ENCODE results near the gene CCDC24.

Gene CCDC24

DNA sequence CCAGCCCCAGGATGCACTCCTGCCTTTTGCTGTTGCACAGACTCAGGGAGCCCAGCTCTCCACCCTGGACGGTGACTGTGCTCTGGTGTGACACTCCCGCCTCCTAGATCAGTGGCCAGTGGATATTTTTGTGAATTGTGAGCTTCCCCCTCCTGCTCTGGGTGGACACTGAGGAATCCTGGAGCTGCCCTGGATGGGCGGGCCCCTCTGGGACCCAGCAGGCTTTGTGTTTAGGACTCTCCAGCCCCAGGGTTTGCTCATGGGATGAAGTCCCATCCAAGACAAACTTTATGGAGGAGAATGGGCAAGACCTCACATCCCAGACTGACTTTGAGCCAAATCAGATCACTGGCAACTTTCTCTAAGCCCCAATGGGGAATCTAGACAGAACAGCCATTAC, 23.8 kb downstream of the CCDC24 start:
- Histone ChIP-seq H3K4me1 (ENCODE audit: control insufficient read depth, insufficient read depth, low read length) (no peaks in the 10 kb centered on the region), H3K9ac (ENCODE audit: low read length) (no peak overlapping the region), H3K27me3 (ENCODE audit: control insufficient read depth, insufficient read depth, low read length) (no peaks in the 10 kb centered on the region), H3K4me3 (ENCODE audit: low read length) (no peak overlapping the region), H3K27ac (ENCODE audit: low read depth, low read length) (no peak overlapping the region), H3K36me3 (ENCODE audit: control insufficient read depth, insufficient read depth, low read length) (no peaks in the 10 kb centered on the region)

DNA sequence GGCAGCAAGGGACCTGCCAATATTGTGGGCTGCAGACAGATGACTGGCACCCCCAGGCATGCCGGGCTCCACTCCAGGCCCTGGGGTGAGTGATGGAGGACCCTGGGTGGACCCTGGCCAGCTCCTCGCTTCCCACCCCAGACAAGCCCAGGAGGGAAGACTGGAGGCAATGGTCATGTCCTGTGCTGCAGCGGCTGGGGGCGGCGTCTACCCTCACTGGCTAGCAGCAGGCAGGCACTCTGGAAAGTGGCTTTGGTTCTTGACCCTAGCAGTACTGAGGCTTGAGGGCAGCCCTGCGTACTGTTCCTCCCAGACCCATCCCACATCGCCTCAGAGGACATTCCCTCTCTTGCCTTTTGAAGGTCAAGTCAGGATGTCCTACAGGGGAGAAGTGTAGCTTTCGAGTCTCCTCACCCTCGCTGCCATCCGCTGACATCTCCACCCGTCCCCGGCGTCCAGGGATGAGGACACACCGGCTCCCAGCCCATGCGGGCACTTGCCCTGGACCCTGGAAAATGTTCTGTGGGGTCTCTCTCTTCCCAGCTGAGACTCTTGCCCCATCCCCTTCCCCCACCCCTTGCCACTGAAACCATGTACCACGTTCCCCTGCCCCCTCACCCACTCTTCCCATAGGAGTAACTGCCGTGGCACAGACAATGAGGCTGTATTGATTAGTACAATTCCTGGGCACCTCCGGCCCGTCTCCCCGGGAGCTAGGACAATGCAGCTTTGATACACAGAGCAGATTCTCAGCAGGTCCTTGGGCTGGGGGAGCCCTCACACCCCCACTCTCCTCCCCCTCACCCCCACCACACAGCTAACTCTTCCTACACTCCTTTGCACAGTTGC, 24.9 kb downstream of the CCDC24 start:
- Histone ChIP-seq H3K4me3 (ENCODE audit: low read length) (no peak overlapping the region), H3K36me3 (ENCODE audit: control insufficient read depth, insufficient read depth, low read length) (no peaks in the 10 kb centered on the region), H3K27me3 (ENCODE audit: control insufficient read depth, insufficient read depth, low read length) (no peaks in the 10 kb centered on the region), H3K9ac (ENCODE audit: low read length) (no peak overlapping the region), H3K27ac (ENCODE audit: low read depth, low read length) (no peak overlapping the region), H3K4me1 (ENCODE audit: control insufficient read depth, insufficient read depth, low read length) (no peaks in the 10 kb centered on the region)

DNA sequence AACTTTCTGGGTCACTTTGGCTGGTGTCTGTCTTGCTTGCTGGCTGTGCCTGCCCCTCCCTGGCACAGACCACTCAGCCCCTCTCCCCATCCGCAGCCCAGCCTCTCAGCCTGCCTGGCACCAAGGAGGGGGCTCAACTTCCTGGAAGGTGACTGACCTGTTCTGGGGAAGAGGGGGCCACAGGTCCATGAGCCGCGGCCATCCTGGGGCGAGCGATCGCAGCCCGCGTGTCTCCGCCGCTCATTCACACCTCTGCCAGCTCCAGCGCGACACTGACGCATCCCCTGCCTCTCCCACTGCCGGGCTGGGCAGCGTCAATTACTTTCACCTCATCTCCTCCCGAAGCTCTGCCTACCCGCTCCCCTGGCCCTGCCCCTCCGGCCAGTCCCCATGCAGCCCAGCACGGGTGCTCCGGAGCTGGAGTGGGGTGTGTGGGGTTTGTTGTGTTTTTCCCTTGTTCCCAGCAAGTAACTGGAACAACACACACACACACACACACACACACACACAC, 25.5 kb downstream of the CCDC24 start:
- no peak overlapping the region for H3K9ac ChIP-seq (ENCODE audit: low read length)

DNA sequence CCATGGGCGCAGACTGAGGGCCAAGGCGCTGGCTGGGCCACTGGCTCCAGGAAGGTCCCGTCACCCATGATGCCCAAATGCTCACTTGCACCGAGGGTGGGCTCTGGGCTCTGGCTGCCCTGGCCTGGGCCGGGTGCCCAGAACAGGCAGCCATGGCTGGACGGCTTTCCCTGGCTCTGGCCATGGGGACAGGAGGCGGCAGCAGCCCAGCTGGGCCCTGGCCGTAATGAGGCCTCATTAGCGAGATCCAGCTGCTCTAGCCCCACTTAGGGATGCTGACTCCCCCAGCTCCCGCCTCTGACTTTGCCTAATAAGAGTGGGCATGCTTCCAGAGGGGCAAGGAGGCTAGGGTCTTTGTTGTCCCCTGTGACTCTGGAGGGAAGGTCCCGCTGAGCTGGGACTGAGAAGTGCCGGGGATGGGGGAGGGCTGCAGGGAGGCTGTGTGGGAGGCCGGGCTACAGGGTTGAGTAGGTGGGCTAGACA, 28.1 kb downstream of the CCDC24 start:
- no peak overlapping the region for H3K27ac ChIP-seq (ENCODE audit: low read depth, low read length)
- no peaks in the 10 kb centered on the region for H3K27me3 ChIP-seq (ENCODE audit: control insufficient read depth, insufficient read depth, low read length)
- no peak overlapping the region for H3K4me3 ChIP-seq (ENCODE audit: low read length)
- H3K9ac ChIP-seq (ENCODE audit: low read length): no peak overlapping the region
- no peaks in the 10 kb centered on the region for H3K36me3 ChIP-seq (ENCODE audit: control insufficient read depth, insufficient read depth, low read length)
- H3K4me1 ChIP-seq (ENCODE audit: control insufficient read depth, insufficient read depth, low read length): no peaks in the 10 kb centered on the region

More for the DNA sequence above, 25.5 kb downstream of the CCDC24 start:
- Histone ChIP-seq H3K4me3 (ENCODE audit: low read length) (no peak overlapping the region), H3K27ac (ENCODE audit: low read depth, low read length) (no peak overlapping the region), H3K27me3 (ENCODE audit: control insufficient read depth, insufficient read depth, low read length) (no peaks in the 10 kb centered on the region), H3K4me1 (ENCODE audit: control insufficient read depth, insufficient read depth, low read length) (no peaks in the 10 kb centered on the region), H3K36me3 (ENCODE audit: control insufficient read depth, insufficient read depth, low read length) (no peaks in the 10 kb centered on the region)

DNA sequence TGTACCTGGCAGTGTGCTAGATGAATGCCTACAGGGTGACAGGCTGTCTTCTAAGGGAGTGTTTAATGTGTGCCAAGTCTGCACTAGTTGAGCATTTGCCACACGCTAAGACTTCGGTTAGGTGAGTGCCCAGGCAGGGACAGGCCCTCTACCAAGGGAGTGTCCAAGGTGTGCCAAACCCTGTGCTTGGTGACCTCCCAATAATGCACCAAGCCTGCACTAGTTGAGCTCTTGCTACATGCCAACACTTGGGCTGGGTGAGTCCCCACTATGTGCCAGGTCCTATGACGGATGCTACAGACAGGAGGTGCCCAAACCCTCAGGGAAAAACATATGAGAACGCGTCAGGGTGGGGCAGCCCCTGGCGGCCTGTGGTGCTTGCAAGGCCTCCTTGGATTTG, 29.1 kb downstream of the CCDC24 start:
- H3K4me3 ChIP-seq (ENCODE audit: low read length): no peak overlapping the region
- H3K36me3 ChIP-seq (ENCODE audit: control insufficient read depth, insufficient read depth, low read length): no peaks in the 10 kb centered on the region
- no peaks in the 10 kb centered on the region for H3K4me1 ChIP-seq (ENCODE audit: control insufficient read depth, insufficient read depth, low read length)
- no peaks in the 10 kb centered on the region for H3K27me3 ChIP-seq (ENCODE audit: control insufficient read depth, insufficient read depth, low read length)
- no peak overlapping the region for H3K27ac ChIP-seq (ENCODE audit: low read depth, low read length)
- no peak overlapping the region for H3K9ac ChIP-seq (ENCODE audit: low read length)

DNA sequence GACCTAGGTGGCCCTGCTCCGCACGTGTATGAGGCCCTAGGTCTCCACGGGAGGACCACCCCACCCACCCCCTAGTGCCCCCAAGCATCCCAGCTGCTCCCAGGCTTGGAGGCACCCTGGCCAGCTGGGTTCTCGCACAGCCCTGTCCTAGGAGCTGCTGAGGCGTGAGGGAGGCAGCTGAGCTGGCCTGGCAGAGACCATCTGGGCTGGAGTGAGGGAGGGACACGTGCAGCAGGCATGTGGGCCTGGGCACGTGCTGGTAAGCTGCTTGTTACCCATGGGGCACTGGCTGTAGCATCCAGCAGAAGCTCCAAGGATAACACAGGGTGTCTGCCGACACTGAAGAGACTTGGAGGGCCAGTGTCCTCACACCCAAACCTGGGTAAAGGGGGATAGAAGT, 29.8 kb downstream of the CCDC24 start:
- no peaks in the 10 kb centered on the region for H3K27me3 ChIP-seq (ENCODE audit: control insufficient read depth, insufficient read depth, low read length)
- no peaks in the 10 kb centered on the region for H3K36me3 ChIP-seq (ENCODE audit: control insufficient read depth, insufficient read depth, low read length)
- H3K4me1 ChIP-seq (ENCODE audit: control insufficient read depth, insufficient read depth, low read length): no peaks in the 10 kb centered on the region
- no peak overlapping the region for H3K4me3 ChIP-seq (ENCODE audit: low read length)
- no peak overlapping the region for H3K27ac ChIP-seq (ENCODE audit: low read depth, low read length)
- H3K9ac ChIP-seq (ENCODE audit: low read length): no peak overlapping the region

DNA sequence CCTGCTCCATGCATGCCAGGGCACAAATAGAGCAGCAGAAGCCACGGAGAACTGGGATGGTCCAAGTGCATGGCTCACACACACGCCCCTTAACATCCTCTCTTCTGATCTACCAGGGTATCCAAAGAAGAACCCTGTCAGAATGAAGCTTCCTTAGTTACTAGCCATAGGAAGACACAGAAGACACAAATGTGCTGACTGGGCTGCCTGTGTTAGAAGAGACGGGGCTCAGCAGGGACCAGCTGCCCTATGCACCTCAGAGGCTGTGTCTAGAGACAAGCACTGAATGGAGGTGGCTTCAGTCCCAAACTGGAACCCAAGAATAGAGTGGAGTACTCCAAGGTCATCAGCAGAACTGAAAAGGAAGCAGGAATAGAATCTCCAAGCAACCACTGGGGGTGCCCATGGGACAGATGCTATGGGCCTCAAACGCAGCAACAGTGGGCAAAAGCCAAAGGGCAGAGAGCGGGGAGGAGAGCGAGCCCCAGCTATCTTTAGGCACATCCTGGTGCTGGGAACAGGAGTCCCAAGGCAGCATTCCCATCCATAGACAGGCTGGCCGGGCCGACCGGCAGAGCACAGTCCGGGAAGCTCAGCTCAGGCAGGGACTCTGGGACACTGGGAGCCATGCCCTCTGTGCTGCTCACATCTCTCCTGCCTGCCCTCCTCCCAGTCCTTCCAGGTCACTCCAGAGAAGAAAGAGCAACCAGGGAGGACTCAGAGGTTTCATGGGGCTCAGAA, 30.4 kb downstream of the CCDC24 start:
- H3K4me3 ChIP-seq (ENCODE audit: low read length): no peak overlapping the region
- no peaks in the 10 kb centered on the region for H3K36me3 ChIP-seq (ENCODE audit: control insufficient read depth, insufficient read depth, low read length)
- no peak overlapping the region for H3K9ac ChIP-seq (ENCODE audit: low read length)
- H3K4me1 ChIP-seq (ENCODE audit: control insufficient read depth, insufficient read depth, low read length): no peaks in the 10 kb centered on the region
- no peak overlapping the region for H3K27ac ChIP-seq (ENCODE audit: low read depth, low read length)
- no peaks in the 10 kb centered on the region for H3K27me3 ChIP-seq (ENCODE audit: control insufficient read depth, insufficient read depth, low read length)

DNA sequence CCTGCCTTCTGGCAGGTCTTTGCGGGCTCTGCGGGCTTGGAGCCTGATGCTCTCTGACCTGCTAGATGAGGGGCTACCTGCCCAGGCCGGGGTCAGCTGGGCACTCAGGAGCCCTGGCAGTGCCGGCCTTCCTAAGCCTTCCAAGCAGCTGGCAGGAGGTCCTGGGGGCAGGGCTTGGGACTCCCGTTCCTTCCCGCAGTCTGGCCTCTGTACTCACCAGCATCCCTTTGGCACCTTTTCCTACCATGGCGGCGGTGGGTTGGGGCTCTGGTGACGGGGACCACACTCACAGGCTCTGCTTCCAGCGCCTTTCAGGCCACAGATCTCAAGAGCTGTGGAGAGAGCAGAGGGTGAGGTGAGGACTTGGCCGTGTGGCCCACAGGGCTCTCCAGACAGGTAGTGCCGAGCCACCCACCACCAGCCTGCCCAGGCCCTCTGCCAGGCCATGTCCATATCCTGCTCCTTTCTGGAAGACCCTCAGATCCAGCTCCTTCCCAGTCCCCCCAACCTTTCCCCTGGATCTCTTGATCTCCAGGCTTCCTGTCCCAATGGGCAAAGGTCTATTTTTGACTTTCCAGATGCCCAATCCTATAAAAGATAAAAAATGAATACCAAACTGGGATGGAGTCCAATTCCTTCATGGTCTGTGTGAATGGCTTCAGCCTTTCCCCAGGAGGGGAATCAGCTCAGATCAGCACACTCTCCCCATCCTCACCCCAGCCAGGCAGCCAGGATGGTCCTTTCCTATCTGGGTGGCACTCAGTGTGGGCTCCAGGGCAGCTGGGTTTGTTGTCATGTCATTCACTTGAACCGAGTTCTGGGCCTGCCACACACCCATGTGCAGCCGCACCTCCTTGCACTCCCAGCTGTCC, 32.9 kb downstream of the CCDC24 start:
- H3K9ac ChIP-seq (ENCODE audit: low read length): no peak overlapping the region
- H3K4me1 ChIP-seq (ENCODE audit: control insufficient read depth, insufficient read depth, low read length): peaks cover 2% of the 10 kb centered on the region
- H3K27me3 ChIP-seq (ENCODE audit: control insufficient read depth, insufficient read depth, low read length): no peaks in the 10 kb centered on the region
- H3K36me3 ChIP-seq (ENCODE audit: control insufficient read depth, insufficient read depth, low read length): no peaks in the 10 kb centered on the region
- H3K4me3 ChIP-seq (ENCODE audit: low read length): no peak overlapping the region
- no peak overlapping the region for H3K27ac ChIP-seq (ENCODE audit: low read depth, low read length)

DNA sequence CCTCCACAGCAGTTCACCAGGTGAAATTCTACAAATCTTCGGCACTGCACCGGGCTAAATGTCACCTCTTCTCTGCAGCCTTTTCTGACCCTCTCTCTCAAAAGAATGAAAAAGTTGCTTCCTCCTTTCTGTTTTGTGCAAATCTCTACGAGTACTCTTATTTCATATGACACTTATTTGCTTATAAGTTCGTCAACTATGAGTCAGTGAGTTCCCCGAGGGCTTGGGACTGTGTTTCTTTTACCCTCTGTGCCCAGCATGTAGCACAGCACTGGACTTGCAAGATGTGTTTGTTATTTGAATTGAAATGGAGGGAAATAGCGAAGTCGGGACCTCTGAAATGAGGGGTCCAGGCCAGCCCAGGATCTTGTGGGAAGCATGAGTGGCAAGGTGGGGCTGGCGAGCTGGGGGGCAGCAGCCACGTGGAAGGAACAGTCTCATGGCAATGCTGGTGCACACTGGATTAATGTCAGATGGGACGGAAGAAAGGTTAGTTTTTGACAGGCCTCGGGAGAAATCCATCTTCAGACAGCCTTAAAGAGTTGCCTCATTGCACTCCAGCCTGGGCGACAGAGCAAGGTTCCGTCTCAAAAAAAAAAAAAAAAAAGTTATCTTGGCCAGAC, 33.6 kb downstream of the CCDC24 start:
- no peak overlapping the region for H3K9ac ChIP-seq (ENCODE audit: low read length)
- no peak overlapping the region for H3K4me3 ChIP-seq (ENCODE audit: low read length)
- H3K27me3 ChIP-seq (ENCODE audit: control insufficient read depth, insufficient read depth, low read length): no peaks in the 10 kb centered on the region
- no peaks in the 10 kb centered on the region for H3K36me3 ChIP-seq (ENCODE audit: control insufficient read depth, insufficient read depth, low read length)
- peaks cover 6% of the 10 kb centered on the region for H3K4me1 ChIP-seq (ENCODE audit: control insufficient read depth, insufficient read depth, low read length)
- no peak overlapping the region for H3K27ac ChIP-seq (ENCODE audit: low read depth, low read length)

DNA sequence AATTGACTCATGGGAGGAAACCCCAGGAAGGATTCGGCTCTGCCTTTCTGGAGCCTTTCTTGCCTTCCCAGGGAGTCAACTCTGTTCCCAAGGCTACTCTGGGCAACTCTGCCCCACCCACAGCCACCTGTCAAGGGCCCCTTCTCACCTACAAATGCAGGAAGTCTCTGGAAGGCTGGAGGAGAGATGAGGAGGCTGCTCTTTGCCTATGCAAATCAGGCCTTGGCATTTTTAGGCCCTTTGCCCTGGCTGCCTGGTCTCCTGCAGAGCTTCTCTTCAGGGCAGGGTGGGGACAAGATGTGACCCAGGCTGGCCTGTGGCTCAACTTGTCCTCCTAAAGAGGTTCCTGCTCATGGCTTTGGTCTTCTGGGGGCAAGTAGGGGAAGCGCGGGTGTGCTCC, 34.4 kb downstream of the CCDC24 start:
- H3K27me3 ChIP-seq (ENCODE audit: control insufficient read depth, insufficient read depth, low read length): no peaks in the 10 kb centered on the region
- H3K4me3 ChIP-seq (ENCODE audit: low read length): no peak overlapping the region
- no peak overlapping the region for H3K27ac ChIP-seq (ENCODE audit: low read depth, low read length)
- no peak overlapping the region for H3K9ac ChIP-seq (ENCODE audit: low read length)
- H3K36me3 ChIP-seq (ENCODE audit: control insufficient read depth, insufficient read depth, low read length): no peaks in the 10 kb centered on the region
- peaks cover 6% of the 10 kb centered on the region for H3K4me1 ChIP-seq (ENCODE audit: control insufficient read depth, insufficient read depth, low read length)

DNA sequence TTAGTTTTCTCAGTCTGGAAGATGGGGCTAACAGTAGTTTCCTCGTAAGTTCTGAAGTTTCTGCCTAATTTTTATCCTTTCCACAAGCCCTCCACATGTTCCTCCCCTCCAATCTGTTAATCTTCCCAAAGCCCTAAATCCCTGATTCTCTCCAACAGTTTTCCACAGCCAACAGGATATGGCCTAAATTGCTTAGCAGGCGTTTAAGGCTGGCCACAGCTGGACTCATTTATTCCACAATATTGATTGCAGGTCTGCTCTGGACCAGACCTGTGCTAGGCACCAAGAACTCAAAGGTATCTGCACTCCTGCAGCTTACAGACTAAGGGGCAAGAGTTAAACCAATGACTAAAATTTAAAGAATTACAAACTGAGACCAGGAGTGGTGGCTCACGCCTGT, 35.9 kb downstream of the CCDC24 start:
- Histone ChIP-seq H3K9ac (ENCODE audit: low read length) (no peak overlapping the region), H3K27ac (ENCODE audit: low read depth, low read length) (no peak overlapping the region), H3K4me1 (ENCODE audit: control insufficient read depth, insufficient read depth, low read length) (peaks cover 10% of the 10 kb centered on the region), H3K27me3 (ENCODE audit: control insufficient read depth, insufficient read depth, low read length) (no peaks in the 10 kb centered on the region), H3K36me3 (ENCODE audit: control insufficient read depth, insufficient read depth, low read length) (no peaks in the 10 kb centered on the region), H3K4me3 (ENCODE audit: low read length) (no peak overlapping the region)

Data from rectal smooth muscle tissue (tissue), 1 donor.